Progenitor cell of endocrine pancreas (in vitro differentiated cells): ENCODE data around the gene RGL3. TPM values are rescaled to one million over a fixed set of nuclear protein-coding genes. Genes with fewer than 3 reads are reported as not detected.

Source experiments
- DNase-seq: peaks from one replicate; pipeline ENCODE4 v3.0.0; 2021; ENCODE audit warnings: low spot score; ENCODE audit not compliant: unreplicated experiment
- H3K27ac Mint-ChIP-seq: 2 replicates; pipeline ENCODE4 v1.8.0; 2021; ENCODE audit warnings: mild to moderate bottlenecking, moderate library complexity, mixed read lengths
- H3K27me3 Mint-ChIP-seq: 2 replicates; pipeline ENCODE4 v1.8.0; 2021; ENCODE audit warnings: mixed read lengths
- H3K36me3 Mint-ChIP-seq: 2 replicates; pipeline ENCODE4 v1.8.0; 2022; ENCODE audit warnings: mixed read lengths; ENCODE audit not compliant: insufficient read depth
- H3K4me1 Mint-ChIP-seq: 2 replicates; pipeline ENCODE4 v1.8.0; 2021; ENCODE audit warnings: low read depth, mixed read lengths
- H3K4me3 Mint-ChIP-seq: 2 replicates; pipeline ENCODE4 v1.8.0; 2021; ENCODE audit warnings: low read depth, mild to moderate bottlenecking, moderate library complexity, mixed read lengths
- H3K9me3 Mint-ChIP-seq: 2 replicates; pipeline ENCODE4 v1.8.0; 2021; ENCODE audit warnings: low read depth, mixed read lengths
- CTCF ChIP-seq: fragments of 200-600 bp; sonication (generic); IDR thresholded peaks from one replicate; pipeline ENCODE4 v1.5.0; 2021; ENCODE audit warnings: antibody characterized with exemption, mild to moderate bottlenecking; ENCODE audit not compliant: unreplicated experiment
- total RNA-seq: library from RNA; stranded (reverse); gene quantifications from 2 replicates; pipeline ENCODE4 v1.2.1, GENCODE V29; 2021

The RGL3 gene
- total RNA-seq, 1 donor from 2014 or later, result 284 TPM

- Mint-ChIP-seq H3K27me3 (no peaks in the 10 kb centered on the region), H3K9me3 (peaks cover 3% of the 10 kb centered on the region), H3K36me3 (peaks cover 10% of the 10 kb centered on the region), H3K4me3 (no peak overlapping the region), H3K27ac (no peak overlapping the region), H3K4me1 (peaks cover 4% of the 10 kb centered on the region)
- TF ChIP-seq CTCF, result no peak
- no peak for DNase-seq
Observed at GRCh38 chr19:11390359-11390758, 28.8 kb downstream of the RGL3 start.

- peaks cover 5% of the 10 kb centered on the region for H3K27me3 Mint-ChIP-seq
- no peak for TF ChIP-seq CTCF
- no peak for DNase-seq
- peaks cover 3% of the 10 kb centered on the region for H3K9me3 Mint-ChIP-seq
- H3K36me3 Mint-ChIP-seq, result no peaks in the 10 kb centered on the region
- peaks cover 8% of the 10 kb centered on the region for H3K4me1 Mint-ChIP-seq
- H3K4me3 Mint-ChIP-seq, result no peak overlapping the region
- H3K27ac Mint-ChIP-seq, result no peak overlapping the region
Observed at GRCh38 chr19:11387162-11388034, 31.7 kb downstream of the RGL3 start.

GRCh38 chr19:11384778-11385129 is 34.4 kb downstream of the RGL3 start:
- Mint-ChIP-seq H3K36me3 (no peaks in the 10 kb centered on the region), H3K4me1 (peaks cover 16% of the 10 kb centered on the region), H3K27ac (peak overlapping the region; percentile 59), H3K27me3 (peaks cover 11% of the 10 kb centered on the region), H3K4me3 (peak overlapping the region; percentile 37), H3K9me3 (no peaks in the 10 kb centered on the region)
- no peak for TF ChIP-seq CTCF
- DNase-seq, result no peak

- no peaks in the 10 kb centered on the region for H3K9me3 Mint-ChIP-seq
- H3K36me3 Mint-ChIP-seq, result no peaks in the 10 kb centered on the region
- no peak for TF ChIP-seq CTCF
- peaks cover 16% of the 10 kb centered on the region for H3K4me1 Mint-ChIP-seq
- peaks cover 11% of the 10 kb centered on the region for H3K27me3 Mint-ChIP-seq
- H3K27ac Mint-ChIP-seq, result peak overlapping the region; percentile 79
- H3K4me3 Mint-ChIP-seq, result peak overlapping the region; percentile 65
- no peak for DNase-seq
Observed at GRCh38 chr19:11383706-11384048, 35.4 kb downstream of the RGL3 start.

DNA sequence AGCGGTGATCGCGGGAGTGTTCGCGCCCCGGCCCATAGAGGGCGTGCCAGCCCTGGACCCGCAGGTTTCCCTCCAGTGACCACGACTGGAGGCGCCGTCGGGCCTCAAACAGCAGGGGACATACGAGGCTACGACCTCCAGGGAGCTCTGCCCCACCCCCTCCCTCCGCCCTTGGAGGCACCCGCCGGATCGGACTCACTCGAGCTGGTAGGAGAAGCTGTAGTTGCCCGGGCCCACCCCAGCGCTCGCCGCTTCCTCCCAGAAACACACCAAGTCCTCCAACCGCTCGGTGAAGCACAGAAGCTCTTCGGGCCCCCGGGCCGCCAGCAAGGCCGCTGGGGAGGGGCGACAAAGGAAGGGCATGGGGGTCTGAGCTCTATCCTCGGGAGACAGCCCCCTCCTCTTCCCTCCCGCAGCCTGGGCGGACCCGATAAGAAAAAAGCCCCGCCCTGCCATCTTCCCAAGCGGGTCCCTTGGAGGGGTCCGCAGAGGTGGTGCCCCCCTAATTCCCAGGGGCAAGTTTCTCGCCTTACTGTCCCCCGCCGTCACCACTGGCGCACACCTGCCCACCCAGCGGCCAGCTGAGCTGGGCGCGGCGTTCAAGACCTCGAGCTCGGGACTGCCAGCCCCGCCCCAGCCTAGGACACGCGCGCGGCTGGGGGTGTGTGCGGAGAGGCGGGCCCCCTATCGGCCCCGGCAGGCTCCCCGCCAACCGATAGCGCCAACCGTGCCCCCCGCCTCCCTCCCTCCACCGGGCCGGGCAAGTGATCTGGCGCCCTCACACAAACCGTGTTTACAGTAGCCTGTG is 36.0 kb downstream of the RGL3 start:
- H3K9me3 Mint-ChIP-seq, result no peaks in the 10 kb centered on the region
- peaks cover 11% of the 10 kb centered on the region for H3K27me3 Mint-ChIP-seq
- peak overlapping the region; percentile 79 for H3K27ac Mint-ChIP-seq
- DNase-seq, result peak; percentile 29
- peak overlapping the region; percentile 65 for H3K4me3 Mint-ChIP-seq
- no peaks in the 10 kb centered on the region for H3K36me3 Mint-ChIP-seq
- peaks cover 16% of the 10 kb centered on the region for H3K4me1 Mint-ChIP-seq
- TF ChIP-seq CTCF, result peak; percentile 70
